Stimulated activated naive B cell treated with anti-CD40 and anti-IgM and Interleukin-4, amounts not matched to agents 10 μg/mL and 1 μg/mL and 100 μg/mL, for 72 hours (primary cell): ENCODE data around the gene GPX4.

ENCODE experiments used
- ATAC-seq, 2 donors: fragments of 150-1000 bp; cut with Tn5 transposase; replicated peaks; 2 replicates each; pipeline ENCODE4 v1.10.0; 2021; ENCODE audit warnings: moderate library complexity in 1 of 2
- DNase-seq: peaks from one replicate; pipeline ENCODE4 v3.0.0; 2021
- H3K27ac Mint-ChIP-seq: one replicate; pipeline ENCODE4 v1.8.0; 2022; ENCODE audit warnings: mild to moderate bottlenecking, mixed read lengths
- H3K27me3 Mint-ChIP-seq, 2 donors: one replicate each; pipeline ENCODE4 v1.8.0; 2022; ENCODE audit warnings: mixed read lengths in 2 of 2
- H3K36me3 Mint-ChIP-seq, 2 donors: one replicate each; pipeline ENCODE4 v1.8.0; 2022; ENCODE audit warnings: mixed read lengths in 2 of 2, mild to moderate bottlenecking in 1 of 2
- H3K4me1 Mint-ChIP-seq, 2 donors: one replicate each; pipeline ENCODE4 v1.8.0; 2022; ENCODE audit warnings: mixed read lengths in 2 of 2, mild to moderate bottlenecking in 1 of 2
- H3K4me3 Mint-ChIP-seq, 2 donors: one replicate each; pipeline ENCODE4 v1.8.0; 2022; ENCODE audit warnings: mild to moderate bottlenecking in 2 of 2, mixed read lengths in 2 of 2, moderate library complexity in 1 of 2
- H3K9me3 Mint-ChIP-seq, 2 donors: one replicate each; pipeline ENCODE4 v1.8.0; 2022; ENCODE audit warnings: mixed read lengths in 2 of 2, mild to moderate bottlenecking in 1 of 2

The GPX4 gene

DNA sequence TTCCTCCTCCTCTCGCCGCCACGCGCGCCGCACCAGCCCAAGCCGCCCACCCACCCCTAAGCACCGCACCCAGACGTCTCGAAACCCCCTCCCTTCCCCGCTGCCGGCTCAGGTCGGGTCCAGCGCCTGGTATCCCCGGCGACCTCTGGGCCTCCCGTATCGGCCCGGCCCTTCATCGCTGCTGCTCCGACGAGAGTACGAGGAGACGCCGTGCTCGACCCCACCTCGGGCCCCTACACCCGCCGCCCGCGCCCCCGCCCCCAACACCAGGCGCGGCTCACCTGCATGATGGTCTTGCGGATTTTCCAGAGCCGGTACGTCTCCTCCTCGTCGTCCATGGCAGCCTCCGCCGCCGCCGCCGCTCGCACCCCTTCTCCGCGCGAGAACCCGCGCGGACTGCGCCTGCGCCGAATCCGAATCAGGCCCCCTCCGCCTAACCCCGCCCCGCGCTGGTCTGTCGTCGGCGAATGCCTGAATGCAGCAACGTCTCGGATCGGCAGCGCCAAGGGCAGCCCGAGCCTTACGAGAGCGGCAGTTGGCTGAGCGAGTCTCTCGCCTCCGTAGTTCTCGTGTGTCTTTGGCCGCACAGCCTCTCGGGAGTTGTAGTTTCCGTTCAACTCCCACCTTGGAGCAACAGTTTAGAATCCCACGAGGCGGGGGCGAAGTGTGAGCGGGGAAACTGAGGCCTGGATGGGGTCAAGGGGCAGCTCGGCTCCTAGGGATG, 8.7 kb upstream of the GPX4 start, which contains the start of gene POLR2E:
POLR2E (minus strand) TSS at position 398 of the 724 bp plus-strand sequence; CDS start at position 338, 60 bp downstream.
- Mint-ChIP-seq H3K4me1 (peaks cover 28 to 50% of the 10 kb centered on the region in 2 donors), H3K27me3 (no peaks in the 10 kb centered on the region), H3K9me3 (peaks cover 4% of the 10 kb centered on the region in 2 donors), H3K27ac (peak within 1 kb of the TSS; percentile 98), H3K4me3 (peak within 1 kb of the TSS; percentile 94 to 96), H3K36me3 (peaks cover 20 to 26% of the 10 kb centered on the region in 2 donors)
- peak; percentile 94 to 96 for ATAC-seq
- peak; percentile 95 for DNase-seq

GRCh38 chr19:1097810-1098176, 6.0 kb upstream of the GPX4 start:
- DNase-seq (no peak), ATAC-seq (no peak)
- H3K27ac Mint-ChIP-seq = peak overlapping the region; percentile 56
- peaks cover 4% of the 10 kb centered on the region in 2 donors for H3K9me3 Mint-ChIP-seq
- H3K4me3 Mint-ChIP-seq = no peak overlapping the region
- no peaks in the 10 kb centered on the region for H3K27me3 Mint-ChIP-seq
- H3K36me3 Mint-ChIP-seq = peaks cover 20% of the 10 kb centered on the region in 2 donors
- peaks cover 40 to 70% of the 10 kb centered on the region in 2 donors for H3K4me1 Mint-ChIP-seq

- peaks cover 40 to 71% of the 10 kb centered on the region in 2 donors for H3K4me1 Mint-ChIP-seq
- DNase-seq = no peak
- no peak for ATAC-seq
- peaks cover 14 to 17% of the 10 kb centered on the region in 2 donors for H3K36me3 Mint-ChIP-seq
- peaks cover 4% of the 10 kb centered on the region in 2 donors for H3K9me3 Mint-ChIP-seq
- H3K27me3 Mint-ChIP-seq = no peaks in the 10 kb centered on the region
- H3K27ac Mint-ChIP-seq = peak overlapping the region; percentile 56
- H3K4me3 Mint-ChIP-seq = peak overlapping the region in 1 of 2 donors; percentile 39
Observed at GRCh38 chr19:1098177-1099051, 5.4 kb upstream of the GPX4 start.

DNA sequence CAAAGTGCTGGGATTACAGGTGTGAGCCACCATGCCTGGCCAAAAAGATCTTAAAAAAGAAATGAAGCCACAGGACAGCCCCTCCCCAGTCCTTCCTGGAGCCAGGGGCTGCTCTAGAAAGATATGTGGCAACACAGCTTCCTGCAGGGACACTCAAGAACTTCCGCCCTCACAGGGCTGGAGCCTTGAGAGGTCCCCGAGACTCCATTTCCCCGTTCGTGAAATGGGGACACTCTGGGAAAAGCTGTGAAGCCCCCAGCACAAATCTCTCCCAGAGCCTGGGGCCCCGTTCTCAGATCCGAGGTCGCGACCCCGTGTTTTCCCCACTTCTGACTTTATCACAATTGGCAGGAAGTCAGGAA, 2.5 kb upstream of the GPX4 start:
- H3K4me3 Mint-ChIP-seq = peak overlapping the region; percentile 53 to 67
- ATAC-seq (no peak), DNase-seq (no peak)
- peaks cover 33 to 60% of the 10 kb centered on the region in 2 donors for H3K4me1 Mint-ChIP-seq
- peak overlapping the region; percentile 51 for H3K27ac Mint-ChIP-seq
- peaks cover 13 to 15% of the 10 kb centered on the region in 2 donors for H3K36me3 Mint-ChIP-seq
- H3K9me3 Mint-ChIP-seq = peaks cover 4% of the 10 kb centered on the region in 2 donors
- H3K27me3 Mint-ChIP-seq = no peaks in the 10 kb centered on the region

GRCh38 chr19:1102407-1103131, 1.2 kb upstream of the GPX4 start:
- DNase-seq (peak; percentile 55), ATAC-seq (peak; percentile 17 to 43)
- Mint-ChIP-seq H3K9me3 (peaks cover 4% of the 10 kb centered on the region in 2 donors), H3K27me3 (no peaks in the 10 kb centered on the region), H3K27ac (peak overlapping the region; percentile 81), H3K36me3 (peaks cover 19 to 20% of the 10 kb centered on the region in 2 donors), H3K4me3 (peak overlapping the region; percentile 71 to 86), H3K4me1 (peaks cover 31 to 69% of the 10 kb centered on the region in 2 donors)

DNA sequence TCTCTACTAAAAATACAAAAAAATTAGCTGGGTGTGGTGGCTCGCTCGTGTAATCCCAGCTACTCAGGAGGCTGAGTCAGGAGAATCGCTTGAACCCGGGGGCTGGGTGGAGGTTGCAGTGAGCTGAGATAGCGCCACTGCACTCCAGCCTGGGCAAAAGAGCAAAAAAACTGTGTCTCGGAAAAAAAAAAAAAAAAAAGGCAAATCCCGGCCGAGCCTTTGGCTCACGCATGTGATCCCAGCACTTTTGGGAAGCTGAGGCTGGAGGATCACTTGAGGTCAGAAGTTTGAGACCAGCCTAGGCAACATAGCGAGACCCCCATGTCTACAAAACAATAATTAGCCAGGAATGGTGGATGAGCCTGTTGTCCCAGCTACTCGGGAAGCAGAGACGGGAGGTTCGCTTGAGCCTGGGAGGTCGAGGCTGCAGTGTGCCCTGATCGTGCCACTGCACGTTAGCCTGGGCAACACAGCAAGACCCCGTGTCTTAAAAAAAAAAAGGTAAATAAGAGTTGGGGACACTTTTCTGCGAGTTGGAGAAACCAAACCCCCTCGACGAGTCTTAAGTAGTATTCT, 574 bp upstream of the GPX4 start:
- DNase-seq = no peak
- ATAC-seq = no peak
- Mint-ChIP-seq H3K36me3 (peaks cover 19 to 20% of the 10 kb centered on the region in 2 donors), H3K4me1 (peaks cover 27 to 64% of the 10 kb centered on the region in 2 donors), H3K27ac (peak overlapping the region; percentile 81), H3K9me3 (peaks cover 4% of the 10 kb centered on the region in 2 donors), H3K4me3 (peak overlapping the region; percentile 71 to 86), H3K27me3 (no peaks in the 10 kb centered on the region)

DNA sequence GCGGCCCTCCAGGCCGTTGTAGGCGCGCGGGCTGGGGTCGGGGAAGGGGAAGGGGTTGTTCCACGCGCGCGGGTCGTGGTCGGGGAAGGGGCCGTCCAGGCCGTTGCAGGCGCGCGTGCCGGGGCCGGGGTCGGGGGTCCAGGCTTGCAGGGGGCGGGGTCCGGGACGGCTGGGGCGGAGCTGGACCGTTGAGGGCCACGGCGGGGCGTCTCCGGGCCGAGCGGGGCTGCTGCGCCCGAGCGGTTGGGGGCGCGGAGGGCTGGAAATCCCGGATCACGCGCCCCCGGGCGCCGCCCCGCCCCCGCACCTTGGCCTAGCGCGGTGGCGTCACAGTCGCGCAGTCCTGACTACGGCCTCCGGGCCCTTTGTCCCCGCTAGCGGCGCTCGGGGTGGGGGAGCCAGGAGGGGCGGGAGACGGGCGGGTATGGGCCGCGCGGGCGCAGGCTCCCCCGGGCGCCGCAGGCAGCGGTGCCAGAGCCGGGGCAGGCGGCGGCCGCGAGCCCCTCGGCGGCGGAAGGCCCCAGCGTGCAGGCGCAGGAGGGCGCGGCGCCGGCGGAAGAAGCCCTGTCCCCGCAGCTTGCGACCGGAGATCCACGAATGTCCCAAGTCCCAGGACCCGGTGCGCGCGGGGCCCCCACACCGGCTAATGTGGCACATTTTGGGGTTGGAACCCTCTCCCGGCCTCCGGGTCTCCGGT, 665 bp downstream of the GPX4 start:
- Mint-ChIP-seq H3K4me3 (peak overlapping the region; percentile 81 to 86), H3K27ac (peak overlapping the region; percentile 79), H3K9me3 (peaks cover 2 to 4% of the 10 kb centered on the region in 2 donors), H3K4me1 (peaks cover 21 to 52% of the 10 kb centered on the region in 2 donors), H3K36me3 (peaks cover 19 to 20% of the 10 kb centered on the region in 2 donors), H3K27me3 (no peaks in the 10 kb centered on the region)
- DNase-seq = peak; percentile 70
- ATAC-seq = peak; percentile 48 to 54

- Mint-ChIP-seq H3K9me3 (no peaks in the 10 kb centered on the region), H3K27me3 (no peaks in the 10 kb centered on the region), H3K36me3 (peaks cover 15% of the 10 kb centered on the region in 2 donors), H3K4me1 (peaks cover 17 to 44% of the 10 kb centered on the region in 2 donors), H3K4me3 (peak overlapping the region; percentile 81 to 86), H3K27ac (peak overlapping the region; percentile 79)
- no peak for ATAC-seq
- no peak for DNase-seq
Observed at GRCh38 chr19:1105008-1105872, 1.4 kb downstream of the GPX4 start.

- peaks cover 14 to 15% of the 10 kb centered on the region in 2 donors for H3K36me3 Mint-ChIP-seq
- H3K4me3 Mint-ChIP-seq = peak overlapping the region; percentile 35 to 81
- DNase-seq (no peak), ATAC-seq (no peak)
- peaks cover 17 to 39% of the 10 kb centered on the region in 2 donors for H3K4me1 Mint-ChIP-seq
- peak overlapping the region; percentile 77 for H3K27ac Mint-ChIP-seq
- no peaks in the 10 kb centered on the region for H3K27me3 Mint-ChIP-seq
- no peaks in the 10 kb centered on the region for H3K9me3 Mint-ChIP-seq
Observed at GRCh38 chr19:1105873-1106840, 2.4 kb downstream of the GPX4 start.

DNA sequence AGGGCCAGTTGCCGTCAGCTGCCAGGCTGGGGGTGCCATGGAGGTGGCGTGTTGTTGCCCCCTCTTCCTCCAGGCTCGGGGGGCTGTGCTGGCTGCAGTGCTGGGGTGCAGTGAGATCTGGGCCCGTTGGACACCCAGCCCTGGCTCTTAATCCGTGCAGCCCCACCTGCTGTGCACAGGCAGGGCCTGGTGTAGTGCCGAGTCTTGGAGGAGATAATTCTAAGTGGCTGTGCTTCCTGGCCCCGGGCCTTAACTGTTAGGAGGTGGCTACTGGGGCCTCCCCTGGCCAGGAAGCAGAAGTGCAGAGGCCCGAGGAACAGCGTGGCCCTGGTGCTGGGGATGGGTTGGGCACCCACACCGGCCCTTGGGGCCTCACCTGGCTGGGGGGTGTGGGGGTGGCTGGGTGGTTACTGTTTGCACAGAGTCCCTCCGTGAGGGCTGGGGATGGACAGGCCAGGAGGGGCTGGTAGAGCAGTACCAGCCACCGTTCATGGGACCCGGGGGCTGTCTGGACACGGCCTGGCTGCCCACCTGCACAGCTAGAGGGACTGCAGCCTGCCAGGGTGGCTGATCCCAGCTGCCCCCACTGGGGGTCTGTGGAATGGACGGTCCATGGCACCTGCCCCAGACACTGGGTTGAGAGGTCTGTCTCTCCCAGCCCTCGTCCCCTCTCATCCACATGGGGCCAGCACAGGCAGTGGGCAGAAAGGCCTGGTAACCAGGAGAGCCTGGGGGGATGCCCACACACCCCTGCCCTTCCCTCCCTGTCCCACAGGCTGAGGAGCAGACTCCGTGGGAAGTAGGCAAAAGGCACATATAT, 3.3 kb downstream of the GPX4 start:
- peaks cover 15% of the 10 kb centered on the region in 2 donors for H3K36me3 Mint-ChIP-seq
- H3K27ac Mint-ChIP-seq = peak overlapping the region; percentile 77
- no peak overlapping the region for H3K4me3 Mint-ChIP-seq
- ATAC-seq (no peak), DNase-seq (no peak)
- no peaks in the 10 kb centered on the region for H3K9me3 Mint-ChIP-seq
- no peaks in the 10 kb centered on the region for H3K27me3 Mint-ChIP-seq
- H3K4me1 Mint-ChIP-seq = peaks cover 11 to 31% of the 10 kb centered on the region in 2 donors

GRCh38 chr19:1107661-1108261, 4.0 kb downstream of the GPX4 start:
- no peaks in the 10 kb centered on the region for H3K9me3 Mint-ChIP-seq
- H3K4me3 Mint-ChIP-seq = no peak overlapping the region
- H3K27me3 Mint-ChIP-seq = no peaks in the 10 kb centered on the region
- DNase-seq (no peak), ATAC-seq (no peak)
- H3K27ac Mint-ChIP-seq = no peak overlapping the region
- peaks cover 15% of the 10 kb centered on the region in 2 donors for H3K36me3 Mint-ChIP-seq
- H3K4me1 Mint-ChIP-seq = peaks cover 5 to 26% of the 10 kb centered on the region in 2 donors
